IPS DF 4.7 (cell line): Measurements from ENCODE around the gene TACR1.

ENCODE experiments used
- DNase-seq: peaks from one replicate; pipeline ENCODE4 v3.0.0-alpha.2; 2013; ENCODE audit warnings: low spot score; ENCODE audit errors: extremely low read depth

The TACR1 gene

DNA sequence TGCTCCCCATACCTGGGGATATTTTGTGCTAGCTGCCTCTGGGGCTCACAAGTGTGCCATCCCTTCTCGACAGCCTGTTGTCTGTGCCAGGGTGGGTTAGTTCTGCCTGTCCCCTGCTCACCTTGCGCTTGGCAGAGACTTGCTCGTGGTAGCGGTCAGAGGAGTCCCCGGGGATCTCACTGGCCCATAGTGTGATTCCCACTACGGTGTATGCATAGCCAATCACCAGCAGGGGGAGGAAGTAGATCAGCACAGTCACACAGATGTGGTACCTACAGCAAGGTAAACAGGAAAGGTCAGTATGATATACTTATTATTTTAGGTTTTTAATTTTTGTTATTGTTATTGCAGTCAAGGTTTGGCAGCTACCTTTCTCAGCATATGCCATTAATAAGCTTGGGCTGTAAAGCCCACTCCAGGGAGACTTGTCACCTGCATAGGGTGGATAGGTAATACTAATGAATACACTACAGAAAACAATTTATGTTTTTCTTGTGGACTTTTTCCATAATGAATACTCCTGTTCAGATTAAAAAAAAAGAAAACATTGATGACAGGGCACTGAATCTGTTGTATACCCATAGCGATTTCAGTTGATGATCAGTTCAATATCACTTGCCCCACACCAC is 145.7 kb downstream of the TACR1 start:
- no peak for DNase-seq

- no peak for DNase-seq
Measured at GRCh38 chr2:75047992-75048625, 151.2 kb downstream of the TACR1 start.

- DNase-seq = no peak
Measured at GRCh38 chr2:75047189-75047991, 151.9 kb downstream of the TACR1 start.

- no peak for DNase-seq
Measured at GRCh38 chr2:75045526-75046050, 153.7 kb downstream of the TACR1 start.

- DNase-seq = no peak
Measured at GRCh38 chr2:75044291-75044690, 155.0 kb downstream of the TACR1 start.

DNA sequence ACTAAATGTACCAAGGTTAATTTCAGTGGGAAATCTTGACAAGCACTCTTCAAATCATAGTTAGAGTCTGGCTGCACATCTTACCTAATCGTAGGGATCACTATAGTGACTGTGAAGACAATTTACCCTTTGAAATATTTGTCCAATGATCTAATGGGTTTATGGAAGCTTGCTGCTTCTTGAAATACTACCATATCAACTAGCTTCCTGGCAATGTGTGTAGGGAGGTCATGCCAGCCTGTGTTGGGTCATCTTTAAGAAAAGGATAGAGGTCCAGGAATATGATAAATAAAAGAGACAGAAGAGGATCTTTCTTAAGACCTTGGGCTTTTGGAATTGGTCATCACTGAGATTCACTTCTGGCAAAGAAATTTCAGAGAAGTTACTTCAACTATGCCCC is 156.5 kb downstream of the TACR1 start:
- no peak for DNase-seq

GRCh38 chr2:75041731-75042600 is 157.4 kb downstream of the TACR1 start:
- no peak for DNase-seq

GRCh38 chr2:75041226-75041625 is 158.1 kb downstream of the TACR1 start:
- no peak for DNase-seq

DNA sequence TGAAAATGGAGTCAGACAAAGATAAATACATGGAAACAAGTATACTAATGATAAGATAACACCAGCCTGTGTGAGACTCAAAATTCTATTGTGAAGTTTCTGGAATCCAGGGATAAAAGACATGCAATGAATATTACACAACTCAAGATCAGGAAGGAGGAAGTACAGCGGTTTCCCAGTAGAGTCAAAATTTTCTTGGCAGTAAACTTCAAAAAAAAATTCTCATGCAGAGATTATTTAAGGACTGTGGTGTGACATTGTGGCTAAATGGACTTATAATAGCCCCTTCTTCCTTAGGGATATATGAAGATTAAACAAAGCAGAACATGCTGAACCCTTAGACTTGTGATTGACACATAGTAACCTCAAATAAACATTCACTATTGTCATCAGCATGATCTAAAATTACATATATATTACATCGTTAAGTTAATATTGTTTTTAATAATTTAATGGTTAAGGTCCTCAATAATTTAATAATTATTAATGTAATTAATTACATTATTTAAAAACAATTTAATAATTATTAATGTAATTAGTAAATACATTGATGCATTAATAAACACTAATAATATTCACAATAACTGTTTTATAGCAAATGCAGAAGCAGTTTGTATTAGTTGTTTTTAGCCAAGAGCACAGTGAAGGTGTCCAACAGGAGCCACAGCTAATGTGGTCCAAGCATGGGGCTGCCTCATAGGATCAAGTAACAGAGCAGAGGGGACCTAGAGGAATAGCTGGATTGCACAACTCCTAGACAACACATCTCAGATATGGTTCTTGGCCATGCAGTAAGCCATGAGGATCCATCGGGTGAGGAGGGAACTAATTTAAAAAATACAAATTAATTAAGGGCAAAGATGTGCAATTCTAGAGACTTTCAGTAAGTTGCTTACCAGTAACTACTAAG is 163.6 kb downstream of the TACR1 start:
- DNase-seq = no peak

- no peak for DNase-seq
Measured at GRCh38 chr2:75033516-75033915, 165.8 kb downstream of the TACR1 start.

DNA sequence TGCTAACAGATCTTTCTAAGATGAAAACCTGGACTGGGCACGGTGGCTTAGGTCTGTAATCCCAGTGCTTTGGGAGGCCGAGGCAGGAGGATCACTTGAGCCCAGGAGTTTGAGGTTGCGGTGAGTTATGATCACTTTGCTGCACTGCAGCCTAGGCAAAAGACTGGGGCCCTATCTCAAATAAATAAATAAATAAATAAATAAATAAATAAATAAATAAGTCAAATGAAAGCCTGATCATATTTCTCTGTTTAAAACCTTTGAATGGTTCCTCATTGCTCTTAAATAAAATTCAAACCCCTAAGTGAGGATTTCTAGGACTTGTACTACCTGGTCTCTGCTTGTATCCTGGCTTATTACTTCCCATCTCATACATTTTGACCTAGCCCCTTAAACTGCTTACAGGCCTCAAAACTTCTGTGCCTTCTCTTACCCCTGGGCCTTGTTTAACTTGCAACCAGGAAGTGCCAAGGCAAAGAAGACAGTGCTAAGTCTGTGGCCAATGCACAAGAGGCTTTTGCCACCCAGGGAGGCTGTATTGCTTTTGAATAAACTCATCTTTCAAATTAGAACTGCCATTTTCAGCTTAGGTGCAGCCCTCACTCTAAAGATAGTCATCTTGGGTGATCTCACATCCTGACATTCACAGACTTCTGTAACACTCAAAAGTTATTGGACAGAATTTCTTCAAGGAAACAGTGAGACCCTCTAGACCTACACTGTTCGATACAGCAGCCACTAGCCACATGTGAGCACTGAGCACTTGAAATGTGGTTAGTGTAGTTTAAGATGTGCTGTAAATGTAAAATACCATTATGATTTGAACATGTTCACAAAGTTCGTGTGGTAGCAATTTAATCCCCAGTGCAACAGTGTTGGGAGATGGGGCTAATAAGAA is 167.2 kb downstream of the TACR1 start:
- DNase-seq = no peak

DNA sequence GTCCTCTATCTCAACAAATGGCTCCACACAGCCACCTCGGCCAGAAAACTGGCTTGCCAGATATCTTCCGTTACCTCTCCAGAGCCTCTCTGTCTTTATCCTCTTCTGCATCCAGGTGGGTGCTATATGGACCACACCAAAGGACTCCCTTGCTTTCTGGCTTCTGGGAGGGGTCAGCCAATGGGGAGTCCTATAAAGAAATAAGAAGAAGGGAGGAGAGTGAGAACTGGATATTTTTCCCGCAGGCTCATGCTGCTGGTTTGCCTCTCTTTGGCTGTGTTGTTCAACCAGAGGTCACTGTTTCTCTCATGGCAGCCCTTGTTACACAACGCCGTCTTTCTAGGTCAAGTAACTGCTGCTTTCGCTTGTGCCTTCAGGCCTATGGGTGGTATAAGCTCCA is 168.1 kb downstream of the TACR1 start:
- no peak for DNase-seq

DNA sequence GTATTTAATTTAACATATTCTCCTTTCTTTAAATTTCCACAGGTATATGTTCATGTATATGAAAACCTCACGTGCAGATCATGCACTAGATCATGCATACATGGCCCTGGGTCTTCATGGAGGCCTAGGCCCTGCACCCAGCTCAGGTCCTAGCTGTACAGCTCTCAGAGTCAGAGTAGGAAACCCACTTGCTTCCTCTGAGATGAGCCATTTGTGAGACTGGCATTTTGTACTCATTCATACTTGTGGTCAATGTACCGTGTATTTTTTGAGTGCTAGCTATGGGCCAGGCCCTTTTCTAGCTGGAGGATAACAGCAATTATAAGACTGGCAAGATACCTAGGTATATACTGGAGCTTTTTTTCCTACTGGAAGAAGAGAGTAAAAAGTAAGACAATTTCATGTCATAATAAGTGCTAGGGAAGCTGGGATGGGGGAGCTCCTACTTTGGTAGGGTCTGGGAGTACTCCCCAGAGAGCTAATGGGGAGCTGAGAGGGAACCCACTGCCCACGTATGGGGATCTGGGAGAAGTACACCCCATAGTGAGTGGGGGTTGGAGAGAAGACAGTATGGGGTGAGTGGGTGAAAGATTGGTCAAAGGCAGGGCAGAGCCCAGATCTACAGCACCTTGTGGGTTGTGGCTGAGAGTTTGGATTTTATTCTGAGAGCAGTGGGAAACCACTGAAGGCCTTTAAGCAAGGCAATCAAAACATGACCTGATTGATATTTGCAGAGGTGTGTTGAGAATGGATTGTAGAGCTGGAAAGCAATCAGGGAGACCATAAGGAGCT is 168.9 kb downstream of the TACR1 start:
- DNase-seq = no peak

DNA sequence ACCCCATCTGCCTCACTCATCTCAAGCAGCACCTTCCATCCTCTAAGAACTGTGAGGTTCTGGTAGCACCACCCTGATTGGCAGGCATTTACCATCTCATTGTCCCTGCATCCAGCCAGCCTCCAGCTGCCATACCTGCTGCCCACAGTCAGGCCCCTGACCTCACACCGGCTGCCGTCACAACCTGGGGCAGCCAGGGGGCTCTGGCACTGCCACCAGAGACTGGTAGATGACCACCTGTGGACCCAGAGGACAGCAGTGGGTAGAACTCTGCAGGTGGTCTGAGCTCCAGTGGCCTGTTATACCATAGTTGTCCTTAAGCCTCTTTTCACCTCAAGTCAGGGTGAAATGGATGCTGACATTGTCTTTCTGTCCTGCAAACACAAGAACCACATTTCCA is 171.4 kb downstream of the TACR1 start:
- no peak for DNase-seq

- DNase-seq = no peak
Measured at GRCh38 chr2:75025633-75026380, 173.5 kb downstream of the TACR1 start.

DNA sequence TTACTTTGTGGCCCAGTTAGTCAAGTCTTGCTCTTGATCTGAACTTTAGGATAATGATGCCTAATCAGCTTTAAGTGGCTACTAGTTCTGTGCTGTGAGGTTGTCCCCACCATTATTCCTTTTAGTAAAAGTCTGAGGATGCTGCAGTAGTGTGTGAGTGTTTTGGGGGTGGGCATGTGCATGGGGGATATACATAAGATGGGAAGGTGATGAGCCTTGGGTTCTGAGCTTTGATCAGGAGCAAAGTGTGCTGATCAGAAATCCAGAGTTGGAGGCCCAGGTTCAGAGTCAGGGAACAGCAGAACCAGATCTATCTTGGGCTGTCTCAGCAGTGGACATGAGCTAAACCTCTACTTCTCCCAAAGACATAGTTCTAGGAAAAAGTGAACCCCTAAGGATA is 174.1 kb downstream of the TACR1 start:
- DNase-seq = no peak

GRCh38 chr2:75023666-75024455 is 175.5 kb downstream of the TACR1 start:
- DNase-seq = no peak
